RPMI7951 (cell line): Measurements from ENCODE around the gene DROSHA. TPM values are rescaled to one million over a fixed set of nuclear protein-coding genes. Genes with fewer than 3 reads are reported as not detected.

ENCODE experiments used
- DNase-seq: peaks from one replicate; pipeline ENCODE4 v3.0.0-alpha.2; 2012; ENCODE audit warnings: low read depth
- total RNA-seq: library from RNA; depleted of rRNA; stranded (reverse); fragments of >200 nt; shearing (Covaris generic); gene quantifications from 2 replicates; pipeline ENCODE4 v1.2.3, GENCODE V29; 2014

The DROSHA gene
- total RNA-seq, 1 experiment from 2014 or later: 29.8 TPM

GRCh38 chr5:31530541-31531265, 1.2 kb downstream of the DROSHA start:
- no peak for DNase-seq

- DNase-seq: no peak
Observed at GRCh38 chr5:31523041-31523440, 8.9 kb downstream of the DROSHA start.

- no peak for DNase-seq
Observed at GRCh38 chr5:31516802-31517201, 15.1 kb downstream of the DROSHA start.

GRCh38 chr5:31511305-31511704, 20.6 kb downstream of the DROSHA start:
- no peak for DNase-seq

GRCh38 chr5:31504529-31504928, 27.4 kb downstream of the DROSHA start:
- no peak for DNase-seq

- DNase-seq: no peak
Observed at GRCh38 chr5:31502506-31502905, 29.4 kb downstream of the DROSHA start.

- no peak for DNase-seq
Observed at GRCh38 chr5:31500256-31500655, 31.6 kb downstream of the DROSHA start.

- DNase-seq: no peak
Observed at GRCh38 chr5:31496891-31497290, 35.0 kb downstream of the DROSHA start.

- DNase-seq: no peak
Observed at GRCh38 chr5:31496301-31496700, 35.6 kb downstream of the DROSHA start.

GRCh38 chr5:31495336-31495735, 36.6 kb downstream of the DROSHA start:
- DNase-seq: no peak

- no peak for DNase-seq
Observed at GRCh38 chr5:31492869-31493268, 39.0 kb downstream of the DROSHA start.

- no peak for DNase-seq
Observed at GRCh38 chr5:31487506-31487905, 44.4 kb downstream of the DROSHA start.

GRCh38 chr5:31486441-31486840, 45.5 kb downstream of the DROSHA start:
- no peak for DNase-seq

- no peak for DNase-seq
Observed at GRCh38 chr5:31485376-31486207, 46.3 kb downstream of the DROSHA start.

- no peak for DNase-seq
Observed at GRCh38 chr5:31481531-31482165, 50.2 kb downstream of the DROSHA start.

- DNase-seq: no peak
Observed at GRCh38 chr5:31479706-31480105, 52.2 kb downstream of the DROSHA start.

- DNase-seq: no peak
Observed at GRCh38 chr5:31478901-31479300, 53.0 kb downstream of the DROSHA start.

- DNase-seq: no peak
Observed at GRCh38 chr5:31477971-31478370, 53.9 kb downstream of the DROSHA start.

GRCh38 chr5:31477516-31477915, 54.4 kb downstream of the DROSHA start:
- no peak for DNase-seq

- DNase-seq: no peak
Observed at GRCh38 chr5:31476738-31477141, 55.2 kb downstream of the DROSHA start.

GRCh38 chr5:31471916-31472315, 60.0 kb downstream of the DROSHA start:
- no peak for DNase-seq

GRCh38 chr5:31471040-31471439, 60.9 kb downstream of the DROSHA start:
- DNase-seq: no peak

GRCh38 chr5:31470608-31471007, 61.3 kb downstream of the DROSHA start:
- peak; percentile 78 for DNase-seq
